Measurements from ENCODE around the gene SCUBE1.

SCUBE1 gene

DNA sequence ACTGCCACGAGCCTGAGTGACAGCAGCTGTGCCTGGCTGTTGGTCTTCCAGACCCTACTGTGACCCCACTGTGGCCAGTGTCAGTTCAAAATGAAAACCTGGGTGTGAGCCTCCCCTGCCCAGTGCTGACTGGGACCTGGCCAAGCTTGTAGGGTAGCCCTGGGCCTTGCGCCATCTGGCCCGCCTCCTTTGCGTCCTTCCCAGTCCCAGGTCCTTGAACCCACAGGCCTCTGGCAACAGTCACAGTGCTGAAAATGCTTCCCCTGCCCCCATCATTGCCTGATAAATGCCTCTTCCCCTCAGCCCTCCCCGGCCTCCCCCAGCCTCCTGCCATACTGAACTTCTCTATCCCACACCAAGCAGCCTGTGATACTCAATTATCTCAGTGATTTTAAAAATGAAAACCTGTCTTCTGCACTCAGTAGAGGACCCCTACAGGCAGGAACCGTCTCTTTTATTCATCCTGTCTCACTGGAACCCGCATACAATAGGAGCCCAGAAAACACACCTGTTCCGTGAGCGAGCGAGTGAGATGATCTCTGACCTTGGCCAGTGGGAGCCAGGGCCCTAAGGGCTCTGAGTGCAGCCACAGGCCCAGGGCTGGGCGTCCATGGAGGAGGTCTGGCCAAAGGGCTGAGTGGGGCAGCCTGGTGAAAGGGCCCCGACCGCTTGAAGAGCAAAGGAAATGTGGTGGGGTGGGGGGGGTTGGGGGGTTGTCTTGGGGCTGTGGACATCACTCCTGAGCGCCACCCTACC lies 106.6 kb downstream of the SCUBE1 start:
- DNase-seq (ENCODE audit: low read depth), result no peak

DNA sequence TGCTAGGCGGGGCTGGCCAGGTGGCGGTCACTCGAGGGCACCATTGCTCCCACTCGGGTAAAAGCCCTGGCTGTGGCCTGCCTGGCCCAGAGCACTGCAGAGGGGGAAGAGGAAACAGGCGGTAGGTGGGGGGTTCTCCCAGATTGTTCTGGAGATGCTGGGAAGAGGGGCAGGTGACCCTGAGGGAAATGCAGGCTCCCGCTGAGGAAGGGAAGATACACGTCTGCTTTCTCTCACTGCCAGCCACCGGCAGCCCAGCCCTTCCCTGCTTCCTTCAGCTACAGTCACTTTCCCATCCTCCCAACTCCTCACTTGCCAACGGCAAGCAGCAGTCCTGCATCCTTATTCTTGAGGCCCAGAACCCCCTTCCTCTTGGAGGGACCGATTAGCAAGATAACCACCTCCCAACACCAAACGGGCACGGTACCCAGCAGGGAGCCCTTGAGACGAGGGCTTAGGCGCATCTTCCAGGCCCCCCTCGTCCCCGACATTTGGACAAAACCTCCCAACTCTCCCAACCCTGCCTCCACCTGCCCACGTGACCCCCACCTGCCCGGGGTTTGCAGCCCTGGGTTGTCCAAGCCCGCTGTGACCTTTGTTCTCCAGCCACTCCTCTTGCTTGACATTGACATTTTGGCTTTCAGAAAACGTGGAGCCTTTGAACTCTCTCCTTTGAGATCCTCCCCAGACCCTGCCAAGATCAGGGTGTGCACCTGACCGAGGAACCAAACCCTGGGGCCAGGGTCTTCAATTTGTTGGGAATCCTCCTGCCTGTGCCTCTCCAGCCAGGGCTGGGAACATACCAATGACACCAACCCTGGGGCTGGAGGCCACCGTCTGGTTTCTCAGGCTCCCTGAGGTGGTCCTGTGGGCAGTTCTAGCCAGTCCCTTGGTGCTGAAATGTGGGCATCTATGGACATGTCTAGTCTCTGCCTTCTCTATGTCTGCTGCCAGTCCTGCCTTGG lies 107.4 kb downstream of the SCUBE1 start:
- DNase-seq (ENCODE audit: low read depth), result no peak

- no peak for DNase-seq (ENCODE audit: low read depth)
Observed at GRCh38 chr22:43234264-43234988, 108.7 kb downstream of the SCUBE1 start.

DNA sequence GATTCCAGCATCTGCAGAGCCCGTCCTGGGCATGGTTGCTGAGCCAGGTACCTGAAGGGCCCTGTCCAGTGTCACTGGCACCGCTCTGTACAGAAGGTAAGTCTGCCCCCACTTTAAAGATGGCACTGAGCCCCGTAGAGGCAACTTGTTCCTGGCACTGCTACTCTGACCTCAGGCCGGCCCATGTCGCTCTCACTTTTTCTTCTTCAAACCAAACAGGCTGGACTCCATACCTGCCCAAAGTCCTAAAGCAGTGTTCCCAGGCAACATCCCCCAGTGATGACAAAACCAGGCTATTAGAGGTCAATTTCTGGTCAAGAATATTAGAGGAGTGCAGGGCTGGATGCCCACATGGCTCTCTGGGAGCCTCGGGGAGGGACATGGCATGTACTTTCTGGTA lies 109.6 kb downstream of the SCUBE1 start:
- no peak for DNase-seq (ENCODE audit: low read depth)

GRCh38 chr22:43232445-43232844 lies 110.7 kb downstream of the SCUBE1 start:
- DNase-seq (ENCODE audit: low read depth), result no peak

DNA sequence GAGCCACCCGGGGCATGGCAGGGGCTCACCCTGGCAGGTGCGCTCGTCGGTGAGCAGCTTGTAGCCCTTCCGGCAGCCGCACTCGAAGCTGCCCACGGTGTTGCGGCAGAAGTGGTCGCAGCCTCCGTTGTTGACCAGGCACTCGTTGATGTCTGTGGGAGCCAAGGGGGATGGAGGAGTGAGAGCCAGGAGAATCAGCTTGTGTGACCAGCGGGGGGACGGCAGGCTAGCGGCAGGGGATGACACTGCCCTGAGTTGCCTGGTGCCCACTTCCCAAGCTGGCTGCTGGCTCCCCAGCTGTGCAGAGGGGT lies 111.5 kb downstream of the SCUBE1 start:
- no peak for DNase-seq (ENCODE audit: low read depth)

DNA sequence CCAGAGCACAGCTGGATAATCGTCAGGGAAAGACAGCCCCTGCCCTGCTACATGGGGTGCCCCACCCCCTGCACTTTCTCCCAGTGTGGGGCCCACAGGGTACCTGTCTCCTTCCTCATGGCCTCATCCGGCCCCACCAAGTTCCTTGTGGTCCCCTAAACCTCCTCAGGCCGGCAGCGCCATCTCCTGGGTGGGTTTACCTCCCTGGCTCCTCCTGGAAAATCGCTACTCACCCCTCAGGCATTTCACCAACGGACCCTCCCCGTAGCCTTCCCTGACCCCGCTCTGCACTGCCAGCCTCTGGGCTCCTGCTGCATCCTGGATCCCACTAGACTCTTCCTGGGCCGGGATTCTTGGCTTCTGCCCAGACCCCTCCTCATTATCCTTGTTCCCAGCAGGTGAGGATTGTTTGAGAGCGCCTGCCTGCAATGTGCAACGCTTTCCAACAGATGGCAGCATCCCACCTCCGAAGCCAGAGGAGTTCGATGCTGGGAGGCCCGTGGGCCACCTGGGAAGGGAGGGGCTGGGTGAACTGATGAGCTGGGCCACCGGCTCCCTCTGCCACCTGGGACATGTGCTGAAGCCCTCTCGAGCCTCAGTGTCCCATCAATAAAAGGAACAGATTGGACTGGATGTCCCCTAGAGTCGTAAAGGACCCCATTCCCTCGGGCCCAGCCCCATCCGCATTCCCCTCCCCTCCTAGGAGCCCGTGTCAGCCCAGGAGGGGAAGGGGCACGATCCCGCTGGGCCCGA lies 112.0 kb downstream of the SCUBE1 start:
- peak; percentile 41 for DNase-seq (ENCODE audit: low read depth)

DNA sequence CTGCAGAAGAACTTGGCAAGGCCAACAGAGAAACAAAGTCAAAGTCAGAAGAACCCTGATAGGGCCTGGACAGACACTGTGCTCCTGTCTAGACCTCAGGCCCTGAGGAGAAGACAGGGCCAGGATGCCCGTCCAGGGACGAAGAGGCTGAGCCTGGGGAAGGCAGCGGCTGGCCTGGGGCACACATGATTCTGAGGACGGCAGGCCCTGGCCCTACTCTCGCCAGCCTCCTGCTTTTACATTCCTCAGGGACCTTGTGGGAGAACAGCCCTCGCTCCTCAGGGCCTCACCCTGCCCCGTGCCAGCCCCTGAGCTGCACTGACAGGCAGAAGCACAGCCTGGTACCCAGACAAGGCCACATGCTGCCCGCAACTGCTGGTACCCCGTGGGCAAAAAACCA lies 112.6 kb downstream of the SCUBE1 start:
- DNase-seq (ENCODE audit: low read depth), result no peak

DNA sequence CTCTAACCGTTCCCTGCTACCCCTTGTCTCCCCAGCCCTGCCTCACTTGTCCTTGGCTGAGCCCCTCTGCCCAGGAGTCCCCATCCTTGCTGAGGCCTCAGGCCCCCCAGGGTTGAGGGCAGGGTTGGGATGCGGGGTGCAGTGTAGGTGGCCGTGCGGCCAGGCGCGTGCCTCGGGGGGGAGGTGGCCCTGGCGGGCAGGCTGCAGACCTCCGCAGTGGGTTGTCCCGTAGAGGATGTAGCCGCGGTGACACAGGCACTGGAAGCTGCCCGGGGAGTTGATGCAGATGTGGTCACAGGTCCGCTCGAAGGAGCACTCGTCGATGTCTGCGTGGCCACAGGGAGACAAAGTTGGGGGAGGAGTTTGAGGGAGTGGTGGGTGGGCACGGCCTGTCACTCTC lies 114.3 kb downstream of the SCUBE1 start:
- DNase-seq (ENCODE audit: low read depth), result no peak

DNA sequence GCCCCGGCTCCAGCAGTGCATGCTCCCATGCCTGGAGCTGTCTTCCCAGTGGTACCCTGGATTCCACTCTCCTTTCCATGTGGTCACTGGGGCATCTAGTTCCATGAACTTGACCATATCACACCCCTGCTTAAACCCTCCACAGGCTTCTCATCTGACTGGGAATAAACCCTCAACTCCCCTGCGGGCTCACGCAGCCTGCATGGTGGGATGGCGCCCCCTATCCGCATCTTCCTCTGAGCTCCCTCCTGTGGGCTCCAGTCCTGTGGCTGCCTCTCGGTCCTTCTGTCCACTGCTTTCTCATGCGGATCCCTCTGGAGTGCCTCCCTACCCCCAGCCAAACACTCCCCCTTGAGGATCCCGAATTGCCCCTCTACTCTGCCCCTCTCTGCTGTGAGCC lies 114.8 kb downstream of the SCUBE1 start:
- DNase-seq (ENCODE audit: low read depth), result no peak

- DNase-seq (ENCODE audit: low read depth), result no peak
Observed at GRCh38 chr22:43227239-43227630, 115.9 kb downstream of the SCUBE1 start.

GRCh38 chr22:43226377-43227238 lies 116.6 kb downstream of the SCUBE1 start:
- DNase-seq (ENCODE audit: low read depth), result no peak

DNA sequence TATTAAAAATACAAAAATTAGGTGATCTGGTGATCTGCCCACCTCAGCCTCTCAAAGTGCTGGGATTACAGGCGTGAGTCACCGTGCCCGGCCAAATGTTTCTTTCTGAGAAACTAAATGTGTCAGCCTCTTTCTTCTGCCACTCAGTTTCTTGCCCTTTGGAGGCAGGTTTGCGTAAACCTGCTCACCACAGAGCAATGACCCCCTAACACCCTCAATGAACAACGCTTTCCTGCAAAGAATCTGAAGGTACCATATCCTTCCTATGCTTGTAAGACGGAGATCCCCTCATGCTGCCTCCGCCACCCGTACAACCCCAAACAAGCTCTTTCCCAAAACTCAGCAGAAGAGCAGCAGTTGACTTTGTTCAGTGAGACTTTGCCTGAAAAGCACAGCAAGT lies 117.6 kb downstream of the SCUBE1 start:
- no peak for DNase-seq (ENCODE audit: low read depth)

- DNase-seq (ENCODE audit: low read depth), result no peak
Observed at GRCh38 chr22:43222987-43223386, 120.2 kb downstream of the SCUBE1 start.

DNA sequence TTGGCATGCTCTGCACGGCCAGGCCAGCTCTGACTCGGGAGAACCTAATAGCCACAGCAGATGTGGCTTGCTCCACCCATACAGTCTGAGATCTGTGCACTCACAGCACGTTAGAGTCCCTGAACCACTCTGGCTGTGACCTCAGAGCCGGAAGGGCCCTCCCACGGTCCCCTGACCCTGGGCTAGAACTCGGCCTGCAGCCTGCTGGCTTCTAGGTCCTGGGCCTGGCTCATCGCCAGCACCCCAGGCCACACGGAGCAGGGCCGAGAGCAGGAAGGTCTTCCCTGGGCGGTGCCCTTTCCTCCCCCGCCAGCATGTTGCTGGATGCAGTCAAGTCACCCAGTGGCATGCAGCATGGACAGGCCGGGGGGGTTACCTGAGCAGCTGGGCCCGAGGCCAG lies 120.9 kb downstream of the SCUBE1 start:
- no peak for DNase-seq (ENCODE audit: low read depth)

GRCh38 chr22:43220625-43221380 lies 122.4 kb downstream of the SCUBE1 start:
- DNase-seq (ENCODE audit: low read depth), result no peak

GRCh38 chr22:43218786-43219185 lies 124.4 kb downstream of the SCUBE1 start:
- no peak for DNase-seq (ENCODE audit: low read depth)

- no peak for DNase-seq (ENCODE audit: low read depth)
Observed at GRCh38 chr22:43217285-43218030, 125.7 kb downstream of the SCUBE1 start.

DNA sequence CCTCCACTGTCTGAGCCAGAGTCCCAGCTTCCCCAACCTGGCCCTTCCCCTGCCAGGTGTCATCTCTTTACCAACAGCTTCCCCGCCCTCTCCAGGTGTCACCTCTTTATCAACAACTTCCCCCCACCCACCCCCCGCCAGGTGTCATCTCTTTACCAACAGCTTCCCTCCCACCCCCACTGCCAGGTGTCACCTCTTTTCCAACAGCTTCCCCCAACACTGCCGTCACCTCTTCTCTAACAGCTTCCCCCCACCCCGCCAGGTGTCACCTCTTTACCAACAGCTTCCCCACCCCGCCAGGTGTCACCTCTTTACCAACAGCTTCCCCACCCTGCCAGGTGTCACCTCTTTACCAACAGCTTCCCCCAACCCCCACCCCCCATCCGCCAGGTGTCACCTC lies 126.4 kb downstream of the SCUBE1 start:
- DNase-seq (ENCODE audit: low read depth), result no peak

- DNase-seq (ENCODE audit: low read depth), result no peak
Observed at GRCh38 chr22:43213962-43214361, 129.2 kb downstream of the SCUBE1 start.

Data from activated T-helper 1 cell treated with Interleukin-2 at 50 U/mL for 16 hours (primary cell).